MM.1S (cell line): ENCODE results near the gene ZFP69B.

Source experiments
- DNase-seq: peaks from one replicate; pipeline ENCODE4 v3.0.0-alpha.2; 2015
- H2AFZ ChIP-seq: fragments of 300-600 bp; sonication (generic); 2 replicates; pipeline ENCODE4 v1.6.0; 2016; ENCODE audit warnings: antibody characterized with exemption, low read length
- H3F3A ChIP-seq: fragments of 300-600 bp; sonication (generic); 2 replicates; pipeline ENCODE4 v1.6.1; 2016; ENCODE audit warnings: mild to moderate bottlenecking, antibody characterized with exemption, low read length, moderate library complexity, mixed read lengths; ENCODE audit not compliant: insufficient read depth
- H3K27ac ChIP-seq: fragments of 300-600 bp; sonication (generic); 2 replicates; pipeline ENCODE4 v1.5.1; 2016; ENCODE audit warnings: mild to moderate bottlenecking, low read length
- H3K27me3 ChIP-seq: fragments of 300-600 bp; sonication (generic); replicated peaks from 2 replicates; pipeline ENCODE4 v1.6.0; 2016; ENCODE audit warnings: low read length; ENCODE audit not compliant: insufficient read depth
- H3K36me3 ChIP-seq: fragments of 300-600 bp; sonication (generic); replicated peaks from 2 replicates; pipeline ENCODE4 v1.6.1; 2016; ENCODE audit warnings: mild to moderate bottlenecking, low read length, mixed read lengths; ENCODE audit not compliant: insufficient read depth
- H3K4me1 ChIP-seq: fragments of 300-600 bp; sonication (generic); 2 replicates; pipeline ENCODE4 v1.6.1; 2016; ENCODE audit warnings: low read length, mixed read lengths
- H3K4me2 ChIP-seq: fragments of 300-600 bp; sonication (generic); 2 replicates; pipeline ENCODE4 v1.6.0; 2016; ENCODE audit warnings: low read depth, low read length
- H3K4me3 ChIP-seq: fragments of 300-600 bp; sonication (generic); 2 replicates; pipeline ENCODE4 v1.5.1; 2016; ENCODE audit warnings: low read length, mixed read lengths
- H3K79me2 ChIP-seq: fragments of 300-600 bp; sonication (generic); 2 replicates; pipeline ENCODE4 v1.6.1; 2016; ENCODE audit warnings: mixed run types, low read length, mixed read lengths
- H3K9ac ChIP-seq: fragments of 300-600 bp; sonication (generic); 2 replicates; pipeline ENCODE4 v1.6.1; 2016; ENCODE audit warnings: low read length, mixed read lengths
- H3K9me2 ChIP-seq: fragments of 300-600 bp; sonication (generic); replicated peaks from 2 replicates; pipeline ENCODE4 v1.6.1; 2016; ENCODE audit warnings: mild to moderate bottlenecking, low read length, mixed read lengths; ENCODE audit not compliant: insufficient read depth
- H3K9me3 ChIP-seq: fragments of 300-600 bp; sonication (generic); replicated peaks from 2 replicates; pipeline ENCODE4 v1.6.1; 2016; ENCODE audit warnings: mild to moderate bottlenecking, low read length, mixed read lengths; ENCODE audit not compliant: insufficient read depth
- H4K20me1 ChIP-seq: fragments of 300-600 bp; sonication (generic); 2 replicates; pipeline ENCODE4 v1.6.1; 2016; ENCODE audit warnings: mild to moderate bottlenecking, low read length, moderate library complexity, mixed read lengths; ENCODE audit not compliant: insufficient read depth
- EZH2 ChIP-seq: fragments of 300-600 bp; sonication (generic); optimal IDR thresholded peaks from 2 replicates; pipeline ENCODE3; 2017; ENCODE audit warnings: low read depth, mild to moderate bottlenecking, antibody characterized with exemption, low read length, mixed read lengths
- EZH2phosphoT487 ChIP-seq: fragments of 300-600 bp; sonication (generic); IDR thresholded peaks from 2 replicates; pipeline ENCODE4 v1.6.1; 2018; ENCODE audit warnings: antibody characterized with exemption, low read length
- TF ChIP-seq, protein P1 (sequence below): fragments of 300-600 bp; sonication (generic); IDR thresholded peaks from 2 replicates; pipeline ENCODE4 v1.5.1; 2016; ENCODE audit warnings: antibody characterized with exemption, low read length, mixed read lengths

The ZFP69B gene

DNA sequence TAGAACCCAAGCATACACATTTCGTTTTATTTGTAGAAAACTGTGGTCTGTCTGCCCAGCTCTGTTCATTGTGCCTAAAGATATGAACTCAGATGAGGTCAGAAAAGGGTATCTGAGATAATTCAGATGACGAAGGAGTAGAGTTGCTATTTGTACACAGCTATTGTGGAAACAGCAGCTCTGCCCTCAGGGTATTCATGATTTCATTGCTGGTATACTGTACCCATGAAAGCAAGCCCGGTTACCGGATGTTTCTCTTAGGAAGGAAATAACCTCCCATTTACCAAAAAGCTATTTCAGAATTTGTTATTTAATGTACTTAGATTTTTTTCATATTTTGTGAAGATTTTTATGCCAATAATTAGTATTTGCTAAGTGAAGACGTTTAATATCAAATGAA, 39.0 kb upstream of the ZFP69B start:
- Histone ChIP-seq H3K27me3 (no peaks in the 10 kb centered on the region), H3K79me2 (peaks cover 20% of the 10 kb centered on the region), H3K9me2 (no peaks in the 10 kb centered on the region), H4K20me1 (no peaks in the 10 kb centered on the region), H3F3A (no peaks in the 10 kb centered on the region), H3K4me2 (no peak overlapping the region), H3K27ac (no peak overlapping the region), H3K4me3 (no peak overlapping the region), H2AFZ (no peak overlapping the region), H3K9me3 (no peaks in the 10 kb centered on the region), H3K9ac (no peak overlapping the region), H3K4me1 (no peaks in the 10 kb centered on the region), H3K36me3 (peaks cover 7% of the 10 kb centered on the region; the same call in 1 of the 2 replicates)
- no peak for DNase-seq
- TF ChIP-seq, protein P1, sequence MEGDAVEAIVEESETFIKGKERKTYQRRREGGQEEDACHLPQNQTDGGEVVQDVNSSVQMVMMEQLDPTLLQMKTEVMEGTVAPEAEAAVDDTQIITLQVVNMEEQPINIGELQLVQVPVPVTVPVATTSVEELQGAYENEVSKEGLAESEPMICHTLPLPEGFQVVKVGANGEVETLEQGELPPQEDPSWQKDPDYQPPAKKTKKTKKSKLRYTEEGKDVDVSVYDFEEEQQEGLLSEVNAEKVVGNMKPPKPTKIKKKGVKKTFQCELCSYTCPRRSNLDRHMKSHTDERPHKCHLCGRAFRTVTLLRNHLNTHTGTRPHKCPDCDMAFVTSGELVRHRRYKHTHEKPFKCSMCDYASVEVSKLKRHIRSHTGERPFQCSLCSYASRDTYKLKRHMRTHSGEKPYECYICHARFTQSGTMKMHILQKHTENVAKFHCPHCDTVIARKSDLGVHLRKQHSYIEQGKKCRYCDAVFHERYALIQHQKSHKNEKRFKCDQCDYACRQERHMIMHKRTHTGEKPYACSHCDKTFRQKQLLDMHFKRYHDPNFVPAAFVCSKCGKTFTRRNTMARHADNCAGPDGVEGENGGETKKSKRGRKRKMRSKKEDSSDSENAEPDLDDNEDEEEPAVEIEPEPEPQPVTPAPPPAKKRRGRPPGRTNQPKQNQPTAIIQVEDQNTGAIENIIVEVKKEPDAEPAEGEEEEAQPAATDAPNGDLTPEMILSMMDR, result no peak
- no peak for TF ChIP-seq EZH2phosphoT487
- no peak for TF ChIP-seq EZH2

DNA sequence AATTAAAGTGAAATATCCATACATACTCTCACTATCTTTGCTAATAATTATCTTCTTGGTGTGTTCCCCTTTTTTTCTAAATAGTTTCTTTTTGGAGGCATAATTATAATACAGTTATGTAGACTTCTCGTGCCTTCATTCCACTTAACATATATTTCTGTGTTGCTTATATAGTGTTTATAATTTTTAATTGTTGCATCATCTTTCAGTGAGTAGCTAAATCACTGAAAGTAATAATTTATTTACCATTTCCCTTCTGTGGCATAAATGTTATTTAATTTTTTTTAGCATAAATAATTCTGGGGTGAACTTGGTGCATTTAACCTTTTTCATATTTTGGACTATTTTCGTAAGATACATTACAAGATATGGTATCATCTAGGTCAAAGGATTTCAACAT, 38.4 kb upstream of the ZFP69B start:
- Histone ChIP-seq H3K9me2 (no peaks in the 10 kb centered on the region), H3F3A (no peaks in the 10 kb centered on the region), H3K4me1 (no peaks in the 10 kb centered on the region), H4K20me1 (no peaks in the 10 kb centered on the region), H3K9me3 (no peaks in the 10 kb centered on the region), H3K9ac (no peak overlapping the region), H3K4me2 (no peak overlapping the region), H3K4me3 (no peak overlapping the region), H3K36me3 (peaks cover 7% of the 10 kb centered on the region; the same call in 1 of the 2 replicates), H3K27ac (no peak overlapping the region), H3K79me2 (peaks cover 15% of the 10 kb centered on the region), H2AFZ (no peak overlapping the region), H3K27me3 (no peaks in the 10 kb centered on the region)
- no peak for DNase-seq
- TF ChIP-seq EZH2phosphoT487, result no peak
- TF ChIP-seq EZH2, result no peak
- TF ChIP-seq, protein P1, result no peak

DNA sequence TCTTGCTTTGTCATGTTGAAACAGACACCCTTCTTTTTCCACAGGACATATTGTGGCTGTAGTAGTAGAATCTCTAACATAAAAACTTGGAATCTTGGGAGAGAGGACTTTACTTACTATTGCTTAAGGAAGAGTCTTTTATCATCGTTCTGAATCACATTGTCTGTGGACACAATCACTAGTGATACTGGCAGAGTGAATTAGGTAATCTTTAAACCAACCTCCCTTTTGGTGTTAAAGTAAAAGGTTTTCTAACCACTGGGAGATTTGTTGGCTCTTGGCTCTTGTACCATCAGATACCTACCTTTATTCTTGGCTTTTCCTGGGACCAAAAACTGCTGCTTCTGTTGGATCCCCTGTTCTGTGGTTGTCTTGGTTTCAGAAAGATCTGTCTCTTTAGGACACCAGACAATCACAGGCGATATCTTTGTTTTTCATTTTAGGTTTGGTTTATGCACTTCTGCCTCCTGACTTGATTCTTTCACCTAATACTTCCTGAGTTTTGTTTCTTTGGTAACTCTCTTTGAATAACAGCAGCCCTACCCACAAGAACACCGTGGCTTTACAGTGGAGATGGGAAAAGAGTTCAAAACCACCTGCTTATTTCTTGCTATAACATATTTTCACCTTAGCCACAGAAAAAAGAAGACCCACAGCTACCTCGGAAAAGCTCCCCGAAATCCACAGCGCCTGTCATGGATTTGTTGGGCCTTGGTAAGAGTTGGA, 36.6 kb upstream of the ZFP69B start:
- H3K36me3 ChIP-seq, result peaks cover 7% of the 10 kb centered on the region; the same call in 1 of the 2 replicates
- no peak overlapping the region for H3K27ac ChIP-seq
- H3K27me3 ChIP-seq, result no peaks in the 10 kb centered on the region
- TF ChIP-seq EZH2 (no peak), EZH2phosphoT487 (no peak)
- TF ChIP-seq, protein P1, result no peak
- no peaks in the 10 kb centered on the region for H3K4me1 ChIP-seq
- H2AFZ ChIP-seq, result no peak overlapping the region
- H3K9me2 ChIP-seq, result no peaks in the 10 kb centered on the region
- no peaks in the 10 kb centered on the region for H3F3A ChIP-seq
- H3K9ac ChIP-seq, result no peak overlapping the region
- no peak overlapping the region for H3K4me2 ChIP-seq
- H3K79me2 ChIP-seq, result 0 out of 2 replicates have a peak, but pooled peaks cover 3% of the 10 kb centered on the region
- no peak for DNase-seq
- no peaks in the 10 kb centered on the region for H4K20me1 ChIP-seq
- no peak overlapping the region for H3K4me3 ChIP-seq
- no peaks in the 10 kb centered on the region for H3K9me3 ChIP-seq
